ENCODE measurements around the gene TM7SF2. TPM values are rescaled to one million over a fixed set of nuclear protein-coding genes. Genes with fewer than 3 reads are reported as not detected.

TM7SF2 gene
- total RNA-seq, 2 donors from 2014 or later, result 97.9 to 108 TPM

DNA sequence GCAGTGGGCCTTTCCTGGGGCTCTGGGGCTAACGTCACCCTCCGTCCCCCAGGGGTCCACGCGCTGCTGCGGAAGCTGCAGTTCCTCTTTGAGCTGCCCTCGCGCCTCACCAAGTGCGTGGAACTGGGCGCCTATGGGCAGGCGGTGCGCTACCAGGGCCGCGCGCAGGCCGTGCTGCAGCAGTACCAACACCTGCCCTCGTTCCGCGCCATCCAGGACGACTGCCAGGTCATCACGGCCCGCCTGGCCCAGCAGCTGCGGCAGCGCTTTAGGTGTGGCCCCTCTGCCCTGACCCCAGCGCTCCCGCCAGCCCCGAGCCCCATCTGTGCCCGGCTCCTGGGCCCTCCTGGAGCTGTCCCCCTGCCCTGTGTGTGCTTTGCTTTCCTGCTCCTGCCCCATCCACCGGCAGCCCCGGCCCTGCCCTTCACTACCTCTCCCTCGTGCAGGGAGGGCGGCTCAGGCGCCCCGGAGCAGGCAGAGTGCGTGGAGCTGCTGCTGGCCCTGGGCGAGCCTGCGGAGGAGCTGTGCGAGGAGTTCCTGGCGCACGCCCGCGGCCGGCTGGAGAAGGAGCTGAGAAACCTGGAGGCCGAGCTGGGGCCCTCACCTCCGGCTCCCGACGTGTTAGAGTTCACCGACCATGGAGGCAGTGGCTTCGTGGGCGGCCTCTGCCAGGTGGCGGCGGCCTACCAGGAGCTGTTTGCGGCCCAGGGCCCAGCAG lies 3.8 kb upstream of the TM7SF2 start:
- H3K4me1 ChIP-seq (ENCODE audit: control insufficient read depth, insufficient read depth, low read length), result peaks cover 3% of the 10 kb centered on the region
- Mint-ChIP-seq H3K27me3 (ENCODE audit: insufficient read depth) (no peaks in the 10 kb centered on the region), H3K4me1 (peaks cover 6% of the 10 kb centered on the region), H3K27ac (no peak overlapping the region), H3K4me3 (no peak overlapping the region), H3K36me3 (ENCODE audit: low read depth) (peaks cover 9% of the 10 kb centered on the region), H3K9me3 (no peaks in the 10 kb centered on the region)
- peaks cover 9% of the 10 kb centered on the region for H3K36me3 ChIP-seq (ENCODE audit: control insufficient read depth, insufficient read depth, low read length)
- no peak overlapping the region for H3K27ac ChIP-seq (ENCODE audit: low read depth, low read length)
- WGBS, 2 experiments (ENCODE audit: insufficient coverage in 1 of 2, insufficient read length in 1 of 2), result 96 to 97% methylated on average over 28 to 52 of the region's 52 CpGs
- H3K9ac ChIP-seq (ENCODE audit: extremely low read depth, low read length, poor library complexity, severe bottlenecking), result no peak overlapping the region
- H3K4me3 ChIP-seq (ENCODE audit: low read length), result no peak overlapping the region
- no peaks in the 10 kb centered on the region for H3K9me3 ChIP-seq (ENCODE audit: control insufficient read depth, low read length)
- H3K27me3 ChIP-seq (ENCODE audit: control insufficient read depth, insufficient read depth, low read length, poor library complexity, severe bottlenecking), result no peaks in the 10 kb centered on the region
- TF ChIP-seq, protein P1, sequence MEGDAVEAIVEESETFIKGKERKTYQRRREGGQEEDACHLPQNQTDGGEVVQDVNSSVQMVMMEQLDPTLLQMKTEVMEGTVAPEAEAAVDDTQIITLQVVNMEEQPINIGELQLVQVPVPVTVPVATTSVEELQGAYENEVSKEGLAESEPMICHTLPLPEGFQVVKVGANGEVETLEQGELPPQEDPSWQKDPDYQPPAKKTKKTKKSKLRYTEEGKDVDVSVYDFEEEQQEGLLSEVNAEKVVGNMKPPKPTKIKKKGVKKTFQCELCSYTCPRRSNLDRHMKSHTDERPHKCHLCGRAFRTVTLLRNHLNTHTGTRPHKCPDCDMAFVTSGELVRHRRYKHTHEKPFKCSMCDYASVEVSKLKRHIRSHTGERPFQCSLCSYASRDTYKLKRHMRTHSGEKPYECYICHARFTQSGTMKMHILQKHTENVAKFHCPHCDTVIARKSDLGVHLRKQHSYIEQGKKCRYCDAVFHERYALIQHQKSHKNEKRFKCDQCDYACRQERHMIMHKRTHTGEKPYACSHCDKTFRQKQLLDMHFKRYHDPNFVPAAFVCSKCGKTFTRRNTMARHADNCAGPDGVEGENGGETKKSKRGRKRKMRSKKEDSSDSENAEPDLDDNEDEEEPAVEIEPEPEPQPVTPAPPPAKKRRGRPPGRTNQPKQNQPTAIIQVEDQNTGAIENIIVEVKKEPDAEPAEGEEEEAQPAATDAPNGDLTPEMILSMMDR (conservative IDR thresholded peaks at IDR 0.05), result no peak
- DNase-seq, result no peak

DNA sequence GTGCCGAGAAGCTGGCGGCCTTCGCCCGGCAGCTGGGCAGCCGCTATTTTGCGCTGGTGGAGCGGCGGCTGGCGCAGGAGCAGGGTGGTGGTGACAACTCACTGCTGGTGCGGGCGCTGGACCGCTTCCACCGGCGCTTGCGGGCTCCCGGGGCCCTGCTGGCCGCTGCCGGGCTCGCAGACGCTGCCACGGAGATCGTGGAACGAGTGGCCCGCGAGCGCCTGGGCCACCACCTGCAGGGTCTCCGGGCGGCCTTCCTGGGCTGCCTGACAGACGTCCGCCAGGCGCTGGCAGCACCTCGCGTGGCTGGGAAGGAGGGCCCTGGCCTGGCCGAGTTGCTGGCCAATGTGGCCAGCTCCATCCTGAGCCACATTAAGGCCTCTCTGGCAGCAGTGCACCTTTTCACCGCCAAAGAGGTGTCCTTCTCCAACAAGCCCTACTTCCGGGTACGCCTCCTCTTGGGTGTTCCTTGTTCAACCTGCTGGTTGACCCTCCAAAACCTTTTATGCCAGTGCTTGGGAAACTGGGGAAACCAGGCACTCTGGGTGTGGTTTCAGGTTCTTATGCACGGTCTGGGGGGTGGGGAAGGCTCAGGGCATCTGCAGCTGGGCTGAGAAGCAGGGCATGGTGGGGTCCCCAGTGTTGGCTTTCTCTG lies 3.1 kb upstream of the TM7SF2 start:
- no peaks in the 10 kb centered on the region for H3K27me3 Mint-ChIP-seq (ENCODE audit: insufficient read depth)
- 96 to 98% methylated on average over 34 to 38 of the region's 38 CpGs for WGBS, 2 experiments (ENCODE audit: insufficient coverage in 1 of 2, insufficient read length in 1 of 2)
- DNase-seq, result peak; percentile 47

DNA sequence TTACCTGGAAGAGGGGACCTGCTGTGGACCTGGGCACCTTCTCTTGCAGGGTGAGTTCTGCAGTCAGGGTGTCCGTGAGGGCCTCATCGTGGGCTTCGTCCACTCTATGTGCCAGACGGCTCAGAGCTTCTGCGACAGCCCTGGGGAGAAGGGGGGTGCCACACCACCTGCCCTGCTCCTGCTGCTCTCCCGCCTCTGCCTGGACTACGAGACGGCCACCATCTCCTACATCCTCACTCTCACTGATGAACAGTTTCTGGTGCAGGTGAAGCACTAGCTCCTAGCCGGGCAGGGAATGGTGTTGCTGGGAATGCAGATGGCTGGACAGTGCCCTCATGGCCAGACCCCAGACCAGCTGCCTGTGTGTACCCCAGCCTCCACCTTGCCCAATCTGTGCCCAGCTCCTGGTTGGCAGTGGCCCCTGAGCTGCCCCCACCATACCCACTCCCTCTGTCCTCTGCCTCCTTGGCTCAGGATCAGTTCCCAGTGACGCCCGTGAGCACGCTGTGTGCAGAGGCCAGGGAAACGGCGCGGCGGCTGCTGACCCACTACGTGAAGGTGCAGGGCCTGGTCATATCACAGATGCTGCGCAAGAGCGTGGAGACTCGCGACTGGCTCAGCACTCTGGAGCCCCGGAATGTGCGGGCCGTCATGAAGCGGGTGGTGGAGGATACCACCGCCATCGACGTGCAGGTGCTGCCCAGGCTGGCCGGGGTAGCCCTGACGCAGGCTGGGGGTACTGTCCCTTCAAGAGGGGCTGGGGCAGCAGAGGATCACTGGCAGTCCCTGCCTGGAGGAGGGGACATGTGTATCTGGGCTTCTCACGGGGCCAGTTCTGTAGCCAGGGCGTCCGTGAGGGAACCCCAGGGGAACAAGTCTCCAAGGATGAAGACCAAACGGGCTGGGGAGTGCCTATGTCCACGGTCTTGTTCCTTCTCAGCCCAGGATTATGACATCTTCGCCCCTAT lies 2.2 kb upstream of the TM7SF2 start:
- WGBS, 2 experiments (ENCODE audit: insufficient coverage in 1 of 2, insufficient read length in 1 of 2), result 90 to 91% methylated on average over 26 to 36 of the region's 36 CpGs
- no peaks in the 10 kb centered on the region for H3K27me3 Mint-ChIP-seq (ENCODE audit: insufficient read depth)

More for the DNA sequence above, 3.1 kb upstream of the TM7SF2 start:
- Mint-ChIP-seq H3K36me3 (ENCODE audit: low read depth) (peaks cover 9% of the 10 kb centered on the region), H3K9me3 (no peaks in the 10 kb centered on the region), H3K4me1 (peaks cover 11% of the 10 kb centered on the region), H3K27ac (no peak overlapping the region), H3K4me3 (no peak overlapping the region)
- Histone ChIP-seq H3K27ac (ENCODE audit: low read depth, low read length) (no peak overlapping the region), H3K36me3 (ENCODE audit: control insufficient read depth, insufficient read depth, low read length) (peaks cover 7% of the 10 kb centered on the region), H3K4me3 (ENCODE audit: low read length) (no peak overlapping the region), H3K9ac (ENCODE audit: extremely low read depth, low read length, poor library complexity, severe bottlenecking) (no peak overlapping the region), H3K9me3 (ENCODE audit: control insufficient read depth, low read length) (no peaks in the 10 kb centered on the region), H3K4me1 (ENCODE audit: control insufficient read depth, insufficient read depth, low read length) (peaks cover 3% of the 10 kb centered on the region), H3K27me3 (ENCODE audit: control insufficient read depth, insufficient read depth, low read length, poor library complexity, severe bottlenecking) (no peaks in the 10 kb centered on the region)
- TF ChIP-seq, protein P1 (conservative IDR thresholded peaks at IDR 0.05), result no peak

More for the DNA sequence above, 2.2 kb upstream of the TM7SF2 start:
- peaks cover 9% of the 10 kb centered on the region for H3K36me3 Mint-ChIP-seq (ENCODE audit: low read depth)
- H3K27ac Mint-ChIP-seq, result no peak overlapping the region
- Histone ChIP-seq H3K36me3 (ENCODE audit: control insufficient read depth, insufficient read depth, low read length) (peaks cover 14% of the 10 kb centered on the region), H3K4me3 (ENCODE audit: low read length) (no peak overlapping the region), H3K9ac (ENCODE audit: extremely low read depth, low read length, poor library complexity, severe bottlenecking) (no peak overlapping the region), H3K27me3 (ENCODE audit: control insufficient read depth, insufficient read depth, low read length, poor library complexity, severe bottlenecking) (no peaks in the 10 kb centered on the region), H3K9me3 (ENCODE audit: control insufficient read depth, low read length) (no peaks in the 10 kb centered on the region), H3K27ac (ENCODE audit: low read depth, low read length) (no peak overlapping the region), H3K4me1 (ENCODE audit: control insufficient read depth, insufficient read depth, low read length) (peaks cover 3% of the 10 kb centered on the region)
- H3K4me1 Mint-ChIP-seq, result peaks cover 11% of the 10 kb centered on the region
- peak; percentile 41 for DNase-seq
- TF ChIP-seq, protein P1 (conservative IDR thresholded peaks at IDR 0.05), result no peak
- H3K9me3 Mint-ChIP-seq, result no peaks in the 10 kb centered on the region
- H3K4me3 Mint-ChIP-seq, result no peak overlapping the region
